Measurements from ENCODE around the gene HLA-C. TPM values are rescaled to one million over a fixed set of nuclear protein-coding genes. Genes with fewer than 3 reads are reported as not detected.

Gene HLA-C
- total and polyA plus RNA-seq, 9 of the 15 experiments (the other 6 are each of a cell fraction or from before 2014, with no cell fraction given): 0.23 to 4.9 (median 1.2) TPM

- no peak overlapping the region for H3K4me3 ChIP-seq
- no peaks in the 10 kb centered on the region for H4K20me1 ChIP-seq (replicated peaks; ENCODE audit: control insufficient read depth, insufficient read depth, low read length)
- CTCF ChIA-PET (ENCODE audit: low intra/inter-chr PET ratio): no interaction called here
- TF ChIP-seq SMAD3 (CRISPR knock-in tag; conservative IDR thresholded peaks at IDR 0.05) (no peak), HNRNPL (IDR thresholded peaks at IDR 0.05; ENCODE audit: low read depth, low read length) (no peak), POU5F1 (IDR thresholded peaks at IDR 0.05; ENCODE audit: borderline replicate concordance, low read depth, low read length, partially characterized antibody) (no peak), DEAF1 (CRISPR knock-in tag; IDR thresholded peaks at IDR 0.05) (no peak), PYGO2 (tag; IDR thresholded peaks at IDR 0.05) (no peak), MAFK (IDR thresholded peaks at IDR 0.05; ENCODE audit: low read length) (no peak), EGR1 (conservative IDR thresholded peaks at IDR 0.05) (no peak), RBM14 (IDR thresholded peaks at IDR 0.05; ENCODE audit: borderline replicate concordance, insufficient read depth, low read depth, low read length) (no peak), FIP1L1 (IDR thresholded peaks at IDR 0.05; ENCODE audit: low read depth, low read length, poor library complexity, severe bottlenecking) (no peak)
- TF ChIP-seq, protein P1, sequence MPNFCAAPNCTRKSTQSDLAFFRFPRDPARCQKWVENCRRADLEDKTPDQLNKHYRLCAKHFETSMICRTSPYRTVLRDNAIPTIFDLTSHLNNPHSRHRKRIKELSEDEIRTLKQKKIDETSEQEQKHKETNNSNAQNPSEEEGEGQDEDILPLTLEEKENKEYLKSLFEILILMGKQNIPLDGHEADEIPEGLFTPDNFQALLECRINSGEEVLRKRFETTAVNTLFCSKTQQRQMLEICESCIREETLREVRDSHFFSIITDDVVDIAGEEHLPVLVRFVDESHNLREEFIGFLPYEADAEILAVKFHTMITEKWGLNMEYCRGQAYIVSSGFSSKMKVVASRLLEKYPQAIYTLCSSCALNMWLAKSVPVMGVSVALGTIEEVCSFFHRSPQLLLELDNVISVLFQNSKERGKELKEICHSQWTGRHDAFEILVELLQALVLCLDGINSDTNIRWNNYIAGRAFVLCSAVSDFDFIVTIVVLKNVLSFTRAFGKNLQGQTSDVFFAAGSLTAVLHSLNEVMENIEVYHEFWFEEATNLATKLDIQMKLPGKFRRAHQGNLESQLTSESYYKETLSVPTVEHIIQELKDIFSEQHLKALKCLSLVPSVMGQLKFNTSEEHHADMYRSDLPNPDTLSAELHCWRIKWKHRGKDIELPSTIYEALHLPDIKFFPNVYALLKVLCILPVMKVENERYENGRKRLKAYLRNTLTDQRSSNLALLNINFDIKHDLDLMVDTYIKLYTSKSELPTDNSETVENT (CRISPR knock-in tag; IDR thresholded peaks at IDR 0.05): no peak
- POLR2A ChIA-PET: no interaction called here
- no peaks in the 10 kb centered on the region for H3K9me3 ChIP-seq (replicated peaks; ENCODE audit: control insufficient read depth, insufficient read depth, low read depth, low read length)
- no peaks in the 10 kb centered on the region for H3K79me2 ChIP-seq (ENCODE audit: control insufficient read depth, insufficient read depth, low read length)
- ATAC-seq: no peak
- in situ Hi-C loops (cut with MboI) (no loop called here), intact Hi-C loops (cut with micrococcal nuclease) (no loop called here)
- 0% methylated on average over 2 of the region's 2 CpGs for WGBS (ENCODE audit: insufficient coverage, low coverage, missing lambda C conversion rate)
- no peak for DNase-seq (ENCODE audit: extremely low read depth in 1 of 4, low spot score in 3 of 4)
- no peaks in the 10 kb centered on the region for H3K4me1 ChIP-seq (replicated peaks in 1 of 2; ENCODE audit: control insufficient read depth in 2 of 2, insufficient read depth in 2 of 2, low read length in 2 of 2)
- H3K27ac ChIP-seq (ENCODE audit: extremely low read depth, low read depth, low read length): no peak overlapping the region
- BruUV-seq (replicated peaks): no TSS peak
- H3K27me3 ChIP-seq (ENCODE audit: control insufficient read depth in 2 of 2, insufficient read depth in 2 of 2, low read length in 2 of 2): peaks cover 10 to 17% of the 10 kb centered on the region in 2 experiments; a peak in 3 of 5 replicates
- no peaks in the 10 kb centered on the region for H3K36me3 ChIP-seq (ENCODE audit: control insufficient read depth, insufficient read depth, low read length)
- FAIRE-seq: no peak
- no peak overlapping the region for H2AFZ ChIP-seq (ENCODE audit: low read depth, low read length)
- no peak overlapping the region for H3K4me2 ChIP-seq (ENCODE audit: insufficient read depth, low read length)
- no peak overlapping the region for H3K9ac ChIP-seq (ENCODE audit: insufficient read depth in 1 of 2, low read depth in 2 of 2, low read length in 2 of 2)
- H3K9me1 ChIP-seq (ENCODE audit: control insufficient read depth, insufficient read depth, low read length): no peaks in the 10 kb centered on the region
Measured at GRCh38 chr6:31299511-31299910, 27.6 kb upstream of the HLA-C start.
